Upper lobe of left lung (tissue), 4 donors: ENCODE data around the gene CHSY1.

ENCODE experiments used
- CTCF ChIP-seq, 6 experiments: fragments of 450-650 bp in 4 of 6; fragments of 200-600 bp in 2 of 6; sonication (generic) in 2 of 6; IDR thresholded peaks; one replicate each; pipeline ENCODE4 v1.5.1; 2016 to 2019; ENCODE audit warnings: antibody characterized with exemption in 6 of 6
- POLR2A ChIP-seq, 4 donors: fragments of 450-650 bp; IDR thresholded peaks; one replicate each; pipeline ENCODE4 v1.5.1; 2016 to 2017; ENCODE audit warnings: antibody characterized with exemption in 4 of 4, mild to moderate bottlenecking in 2 of 4
- POLR2AphosphoS5 ChIP-seq, 2 donors: sonication (generic); formaldehyde crosslinking; IDR thresholded peaks; one replicate each; pipeline ENCODE4 v1.5.1; 2017; ENCODE audit warnings: antibody characterized with exemption in 2 of 2

GRCh38 chr15:101132390-101133180, 119.3 kb downstream of the CHSY1 start:
- no peak for TF ChIP-seq POLR2A (IDR thresholded peaks at IDR 0.05)
- no peak for TF ChIP-seq CTCF (IDR thresholded peaks at IDR 0.05)
- TF ChIP-seq POLR2AphosphoS5 (IDR thresholded peaks at IDR 0.05): no peak
